Amniotic stem cell (primary cell): Measurements from ENCODE around the gene NPR2.

Experiments used
- DNase-seq: peaks from one replicate; lab custom pipeline; 2025; lab: John Stamatoyannopoulos, UW

NPR2 gene

DNA sequence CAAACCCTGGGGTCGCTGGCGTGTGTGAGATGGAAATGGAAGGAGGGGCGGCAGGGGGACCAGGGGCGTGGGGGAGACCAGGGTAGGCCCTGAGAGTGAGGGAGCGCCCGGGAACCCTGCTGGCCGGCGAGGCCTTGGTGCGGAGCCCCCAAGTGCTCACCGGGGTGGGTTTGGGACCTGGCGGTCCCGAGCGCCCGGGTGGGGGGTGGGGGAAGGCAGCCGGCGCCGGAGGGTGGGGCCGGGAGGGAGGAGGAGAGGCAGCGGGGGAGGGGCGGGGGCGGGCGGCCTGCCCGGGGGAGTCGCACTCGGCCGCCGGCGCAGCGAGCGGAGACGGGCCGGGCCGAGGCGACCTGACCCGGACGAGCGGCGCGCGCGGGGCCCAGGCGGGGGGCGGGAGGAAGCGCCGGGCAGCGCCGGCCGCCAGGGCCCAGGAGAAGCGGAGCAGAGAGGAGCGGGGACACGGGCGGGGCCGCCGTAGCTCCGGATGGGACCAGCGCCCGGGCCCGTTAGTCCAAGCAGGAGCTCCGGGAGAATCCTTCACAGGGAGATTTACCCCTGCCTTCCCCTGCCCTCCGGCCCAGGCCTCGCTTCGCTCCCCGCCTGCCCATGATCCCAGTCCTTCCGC lies at the start of gene NPR2:
Gene NPR2 (plus strand): TSS at position 295 of the 625 bp plus-strand sequence. CDS start 818 bp downstream, outside the sequence.
- peak; percentile 24 for DNase-seq

- no peak for DNase-seq
Observed at GRCh38 chr9:35741740-35742139, 49.7 kb upstream of the NPR2 start.

GRCh38 chr9:35743452-35743851 lies 47.9 kb upstream of the NPR2 start:
- DNase-seq, result no peak

DNA sequence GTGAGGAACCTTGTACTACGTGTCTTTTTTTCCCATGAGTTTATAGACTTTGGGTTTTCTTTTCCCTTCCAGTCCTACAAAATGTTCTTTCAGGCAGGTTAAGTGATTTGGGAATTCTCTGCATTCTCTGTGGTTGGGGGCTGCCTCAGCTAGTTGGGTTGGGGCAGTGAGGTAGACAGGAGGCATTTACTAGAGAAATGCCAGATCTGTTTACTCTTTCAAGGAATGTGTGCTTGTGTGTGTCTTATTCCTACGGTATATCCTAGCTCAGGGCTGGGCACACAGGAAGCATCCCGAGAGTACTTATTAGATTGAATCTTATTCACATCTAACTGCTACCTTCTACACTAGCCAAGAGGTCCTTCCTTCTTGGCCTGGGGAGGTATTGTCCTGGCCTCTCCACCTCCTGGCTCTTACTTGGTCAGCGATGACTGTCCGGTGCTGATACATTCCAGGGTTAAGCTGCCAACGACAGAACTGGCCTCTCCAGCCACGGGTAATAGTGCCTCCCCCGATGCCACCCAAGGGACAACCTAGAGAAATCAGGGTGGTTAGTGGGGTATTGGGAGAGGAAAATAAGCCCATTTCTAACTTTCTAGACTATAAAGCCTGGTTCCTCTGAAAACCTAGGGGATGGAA lies 47.4 kb upstream of the NPR2 start:
- DNase-seq, result no peak

- DNase-seq, result no peak
Observed at GRCh38 chr9:35745569-35745968, 45.8 kb upstream of the NPR2 start.

DNA sequence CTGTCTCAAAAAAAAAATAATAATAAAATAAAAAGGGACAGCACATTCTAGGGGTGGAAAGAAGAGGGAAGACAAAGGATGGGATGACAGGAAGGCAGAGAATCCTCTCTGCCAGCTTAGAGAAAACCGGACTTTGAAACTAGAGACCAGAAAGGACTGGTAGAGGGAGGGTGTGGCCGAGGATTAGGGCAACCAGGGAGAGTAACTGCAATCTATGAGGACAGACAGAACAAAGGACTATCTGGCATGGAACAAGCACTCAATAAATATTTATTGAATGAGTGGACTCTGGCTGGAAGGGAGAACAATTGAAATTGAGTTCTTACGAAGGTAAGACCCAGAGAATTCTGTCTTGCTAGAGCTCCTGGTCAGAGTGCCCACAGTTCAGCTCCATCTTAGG lies 44.8 kb upstream of the NPR2 start:
- DNase-seq, result no peak

DNA sequence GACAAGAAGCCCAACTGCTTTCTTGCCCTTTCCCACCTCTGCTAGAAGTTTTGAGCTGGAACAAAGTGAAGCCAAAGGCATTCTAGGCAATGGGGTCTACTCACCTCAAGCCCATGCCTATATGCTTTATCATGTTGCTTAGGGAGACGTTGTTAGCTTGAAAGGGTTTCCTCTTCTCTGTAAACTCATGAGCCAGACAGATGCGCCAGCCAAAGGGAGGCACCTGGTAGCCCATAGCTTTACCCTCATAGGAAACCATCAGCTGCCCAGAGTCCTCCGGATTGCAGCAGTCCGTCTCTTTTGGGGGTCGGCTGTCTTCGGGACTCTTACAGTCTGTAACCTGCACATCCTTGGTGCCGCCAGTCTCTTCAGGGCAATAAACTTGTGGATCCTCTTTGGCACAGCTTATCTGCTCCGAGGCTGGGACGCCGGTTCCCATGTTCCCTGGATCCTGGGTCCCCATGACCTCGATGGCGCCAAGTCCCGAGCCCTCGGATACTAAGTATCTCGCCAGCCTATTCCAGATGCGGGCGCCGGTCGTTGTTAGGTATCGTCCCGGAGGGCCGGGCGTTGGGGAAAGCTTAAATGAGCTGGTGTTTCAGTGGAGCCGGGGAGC lies 43.0 kb upstream of the NPR2 start:
- no peak for DNase-seq

GRCh38 chr9:35748858-35749514 lies 42.4 kb upstream of the NPR2 start, which contains the start of the genes GBA2 and RGP1:
TSS of gene GBA2 (minus strand) at chr9:35749228. CDS start at chr9:35748704, 524 bp downstream.
TSS of gene RGP1 (plus strand) at chr9:35749287. CDS start at chr9:35749756, 469 bp downstream.
- peak; percentile 40 for DNase-seq

- DNase-seq, result no peak
Observed at GRCh38 chr9:35749515-35750255, 41.7 kb upstream of the NPR2 start.

DNA sequence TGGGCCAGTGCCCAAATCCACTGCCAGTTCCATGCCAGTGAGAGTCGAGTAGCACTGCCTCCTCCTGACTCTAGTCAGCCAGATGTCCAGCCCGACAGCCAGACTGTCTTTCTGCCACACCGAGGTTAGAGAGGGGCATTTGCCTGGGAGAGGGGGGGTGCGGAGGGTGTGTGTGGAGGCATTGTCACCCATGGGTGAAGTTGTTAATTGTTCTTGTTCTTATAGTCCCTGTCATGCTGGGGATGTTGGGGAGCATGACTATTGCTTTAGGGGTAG lies 41.2 kb upstream of the NPR2 start:
- no peak for DNase-seq

DNA sequence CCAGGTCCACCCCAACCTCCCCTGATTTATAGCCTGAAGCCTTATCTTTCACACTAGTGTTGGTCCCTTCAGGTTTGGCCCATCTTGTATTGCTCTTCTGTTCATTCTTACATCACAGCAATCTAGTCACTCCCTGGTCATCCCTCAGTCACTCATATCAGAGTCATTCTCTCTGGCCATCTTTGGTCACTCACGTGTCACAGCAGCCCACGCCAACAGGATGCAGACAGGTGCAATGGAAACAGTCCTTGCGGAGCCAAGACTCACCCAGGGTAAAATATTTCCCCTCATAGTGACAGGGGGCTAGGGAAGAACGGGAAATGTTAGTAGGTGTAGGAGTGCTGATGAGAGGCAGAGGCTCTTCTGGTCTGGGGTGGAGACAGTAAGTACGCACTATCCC lies 37.9 kb upstream of the NPR2 start:
- no peak for DNase-seq

DNA sequence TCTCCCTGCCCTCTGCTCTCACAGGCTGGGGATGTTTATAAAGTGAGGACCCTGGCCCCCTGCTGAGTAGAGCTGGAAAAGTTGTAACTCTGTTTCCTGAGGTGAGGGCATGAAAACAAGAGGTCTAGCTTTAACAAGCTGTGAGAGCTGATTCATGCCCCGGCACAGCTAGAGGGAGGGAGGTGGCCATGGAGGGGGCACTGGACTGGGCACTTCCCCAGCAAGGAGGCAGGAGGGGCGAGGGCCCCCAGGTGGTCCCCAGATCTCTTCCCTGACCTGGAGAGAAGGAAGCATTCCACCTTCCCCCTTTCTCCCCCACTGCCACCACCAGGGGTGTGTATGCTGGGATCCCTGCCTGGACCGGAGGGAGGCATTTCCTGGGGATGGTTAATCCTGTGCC lies 37.1 kb upstream of the NPR2 start, which contains the start of gene MSMP:
Gene MSMP (minus strand): TSS at position 13 of the 400 bp plus-strand sequence. CDS start 147 bp downstream, outside the sequence.
- DNase-seq, result no peak

DNA sequence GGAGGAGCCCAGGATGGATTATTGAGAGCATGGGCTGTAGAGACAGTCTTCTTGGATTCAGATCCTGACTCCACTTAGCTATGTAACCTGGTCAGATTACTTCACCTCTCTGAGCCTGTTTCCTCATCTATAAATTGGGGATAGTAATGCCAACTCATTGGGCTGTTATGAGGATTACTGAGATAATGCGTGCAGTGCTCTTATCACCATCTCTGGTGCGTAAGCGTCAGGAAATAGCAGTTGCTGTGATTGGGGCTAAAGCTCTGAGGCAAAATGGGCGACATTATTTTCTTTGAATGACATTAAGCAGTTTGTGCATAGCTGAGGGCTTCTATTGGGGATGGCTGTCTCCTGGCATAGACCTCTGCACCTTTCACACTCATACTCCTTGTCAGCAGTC lies 36.3 kb upstream of the NPR2 start:
- no peak for DNase-seq

- no peak for DNase-seq
Observed at GRCh38 chr9:35756275-35757225, 34.8 kb upstream of the NPR2 start.

- DNase-seq, result no peak
Observed at GRCh38 chr9:35757226-35757891, 34.0 kb upstream of the NPR2 start.

DNA sequence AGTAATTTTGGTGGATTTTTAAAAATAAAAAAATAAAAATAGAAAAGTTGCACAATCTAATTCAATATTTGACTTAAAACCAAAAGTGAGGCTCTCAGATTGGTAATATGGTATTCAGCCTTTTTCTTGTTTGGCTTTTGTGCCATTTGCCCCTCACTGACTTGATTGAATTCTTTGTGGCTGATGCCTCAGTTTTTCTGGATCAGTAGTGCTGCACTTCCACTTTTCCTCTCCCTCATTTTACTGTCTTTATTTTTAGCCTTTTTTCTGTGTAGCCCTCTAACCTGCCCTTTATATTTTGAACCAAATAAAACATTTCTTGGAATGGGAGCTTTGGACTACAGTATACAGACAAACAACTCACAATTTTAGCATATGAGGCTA lies 33.5 kb upstream of the NPR2 start:
- DNase-seq, result no peak

DNA sequence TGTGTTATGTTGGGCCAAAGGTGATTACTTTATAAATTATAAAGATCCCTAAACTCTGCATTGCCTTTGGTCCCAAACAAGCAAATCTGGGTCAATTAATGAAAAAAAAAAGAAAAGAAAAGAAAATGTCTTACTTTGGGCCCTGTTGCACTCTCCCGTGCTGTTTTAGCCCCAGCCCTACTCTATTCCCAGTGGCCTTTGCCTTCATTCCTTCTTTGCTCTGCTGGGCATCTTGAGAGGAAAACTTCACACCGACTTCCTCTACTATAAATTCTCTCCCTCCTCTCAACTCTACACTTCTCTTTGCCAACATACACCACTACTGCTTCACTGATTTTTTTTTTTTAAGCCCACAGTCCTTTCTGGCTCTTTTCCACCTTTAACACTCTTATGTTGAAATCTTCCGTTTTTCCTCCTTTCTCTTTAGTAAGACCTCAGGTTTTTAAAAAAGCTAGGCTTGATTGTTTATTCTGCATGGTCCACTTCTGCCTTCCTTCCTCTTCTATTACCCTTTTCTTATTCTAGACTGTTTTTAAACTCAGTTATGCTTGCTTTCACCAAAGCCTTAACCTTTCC lies 32.8 kb upstream of the NPR2 start:
- DNase-seq, result no peak

DNA sequence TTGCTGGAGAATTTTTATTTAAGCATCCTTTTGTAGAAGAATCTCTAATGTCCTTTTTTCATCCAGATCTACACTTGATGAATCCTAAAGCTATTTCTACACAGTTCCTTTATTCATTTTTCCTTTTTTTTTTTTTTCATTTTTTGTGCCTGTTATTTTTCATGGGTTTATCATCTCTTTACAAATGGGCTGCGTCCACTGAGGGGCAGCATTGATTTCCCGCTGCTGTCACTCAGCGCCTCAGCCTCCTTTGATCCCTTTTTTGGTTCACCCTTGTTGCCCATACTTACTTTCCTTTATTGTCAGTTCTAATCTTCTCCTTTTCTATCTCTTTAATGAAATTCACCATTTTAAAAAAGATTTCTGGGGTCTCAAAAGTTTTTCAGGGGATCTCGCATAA lies 31.6 kb upstream of the NPR2 start:
- DNase-seq, result no peak

DNA sequence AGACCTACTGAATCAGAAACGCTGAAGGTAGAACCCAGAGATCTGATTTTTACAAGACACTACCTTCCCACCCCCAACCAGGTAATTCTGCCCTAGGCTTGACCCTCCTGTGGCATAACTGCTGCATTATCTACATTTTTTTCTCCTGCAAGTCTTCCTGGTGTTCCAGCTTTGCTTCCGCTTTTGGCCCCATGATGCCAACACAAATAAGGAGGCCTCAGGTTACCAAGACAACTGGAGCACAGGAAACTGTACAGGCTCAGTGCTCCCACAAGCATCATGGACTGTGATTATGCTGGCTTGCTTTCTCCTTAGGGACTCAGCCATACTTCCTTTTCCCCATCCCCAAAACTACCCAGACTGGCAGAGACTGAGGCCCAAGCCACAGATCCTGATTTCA lies 30.7 kb upstream of the NPR2 start:
- no peak for DNase-seq

GRCh38 chr9:35763181-35763580 lies 28.2 kb upstream of the NPR2 start:
- no peak for DNase-seq
